ENCODE data around the gene ANKMY1. TPM values are rescaled to one million over a fixed set of nuclear protein-coding genes. Genes with fewer than 3 reads are reported as not detected.
A peak's percentile ranks its signal among the peaks of the same experiment; 100 is the strongest.

Gene ANKMY1
- total and polyA plus RNA-seq, 2 of the 13 experiments (the other 11 are each of a cell fraction or from before 2014, with no cell fraction given), result 11.7 to 18.8 TPM

- TF ChIP-seq ISX (CRISPR knock-in tag; conservative IDR thresholded peaks at IDR 0.05), result no peak
- no peak for TF ChIP-seq ZNF83 (CRISPR knock-in tag; IDR thresholded peaks at IDR 0.05; ENCODE audit: borderline replicate concordance)
- no peak for TF ChIP-seq HNRNPL (IDR thresholded peaks at IDR 0.05; ENCODE audit: low read depth, low read length)
- TF ChIP-seq ZNF362 (CRISPR knock-in tag; IDR thresholded peaks at IDR 0.05; ENCODE audit: borderline replicate concordance), result no peak
- no peak for TF ChIP-seq ZNF17 (CRISPR knock-in tag; IDR thresholded peaks at IDR 0.05)
- no peak for TF ChIP-seq GPN1 (CRISPR knock-in tag; IDR thresholded peaks at IDR 0.05; ENCODE audit: borderline replicate concordance)
- TF ChIP-seq ZNF34 (CRISPR knock-in tag; IDR thresholded peaks at IDR 0.05; ENCODE audit: borderline replicate concordance), result peak; percentile 23; the same call in 1 of the 2 replicates
- peak; percentile 60; the same call in 1 of the 2 replicates for TF ChIP-seq GMEB1 (CRISPR knock-in tag; IDR thresholded peaks at IDR 0.05; ENCODE audit: borderline replicate concordance)
- no peak for TF ChIP-seq ZNF510 (CRISPR knock-in tag; IDR thresholded peaks at IDR 0.05; ENCODE audit: low read depth)
- no peak for TF ChIP-seq ZNF121 (CRISPR knock-in tag; IDR thresholded peaks at IDR 0.05)
- TF ChIP-seq POLR2AphosphoS5 (IDR thresholded peaks at IDR 0.05; ENCODE audit: low read depth, low read length), result peak; percentile 90
- no peak; the same call in 1 of the 2 replicates for TF ChIP-seq ESRRA (CRISPR knock-in tag; IDR thresholded peaks at IDR 0.05; ENCODE audit: low read depth)
- TF ChIP-seq NR2F1 (CRISPR knock-in tag; IDR thresholded peaks at IDR 0.05), result 0 out of 4 replicates have a peak, but pooled peaks of 1 of the 2 experiments have one; percentile 34
- TF ChIP-seq ZNF629 (CRISPR knock-in tag; conservative IDR thresholded peaks at IDR 0.05), result 0 out of 2 replicates have a peak, but pooled peaks have one; percentile 5
- no peak for TF ChIP-seq ZNF740 (CRISPR knock-in tag; IDR thresholded peaks at IDR 0.05)
- no peak for TF ChIP-seq ZNF850 (CRISPR knock-in tag; conservative IDR thresholded peaks at IDR 0.05)
- TF ChIP-seq E2F5 (CRISPR knock-in tag; conservative IDR thresholded peaks at IDR 0.05), result no peak
- TF ChIP-seq MAFF (IDR thresholded peaks at IDR 0.05; ENCODE audit: low read depth, low read length), result 0 out of 2 replicates have a peak, but pooled peaks have one; percentile 14
- no peak for TF ChIP-seq ZNF207 (IDR thresholded peaks at IDR 0.05; ENCODE audit: borderline replicate concordance)
- TF ChIP-seq CC2D1A (CRISPR knock-in tag; IDR thresholded peaks at IDR 0.05), result no peak
- TF ChIP-seq TFDP1 (CRISPR knock-in tag; IDR thresholded peaks at IDR 0.05; ENCODE audit: borderline replicate concordance), result no peak
Measured at GRCh38 chr2:240604291-240604938, 46.6 kb upstream of the ANKMY1 start (continued).

Data from HepG2 (cell line).